8988T (cell line): ENCODE data around the gene HIPK2.
"Not testable (repeated sequence)": the region's sequence is repeated elsewhere in the genome, so short reads cannot be mapped to it uniquely, and the experiment has no call there.

ENCODE experiments used
- DNase-seq: peaks from one replicate; pipeline ENCODE4 v3.0.0; 2011

The HIPK2 gene

GRCh38 chr7:139692723-139693122 is 85.1 kb downstream of the HIPK2 start:
- no peak for DNase-seq

- DNase-seq: no peak
Observed at GRCh38 chr7:139691253-139691781, 86.5 kb downstream of the HIPK2 start.

- DNase-seq: no peak
Observed at GRCh38 chr7:139687980-139688632, 89.7 kb downstream of the HIPK2 start.

- no peak for DNase-seq
Observed at GRCh38 chr7:139687211-139687954, 90.4 kb downstream of the HIPK2 start.

GRCh38 chr7:139683137-139683921 is 94.5 kb downstream of the HIPK2 start:
- DNase-seq: no peak

GRCh38 chr7:139682136-139683013 is 95.4 kb downstream of the HIPK2 start:
- DNase-seq: no peak

GRCh38 chr7:139681812-139682135 is 96.0 kb downstream of the HIPK2 start:
- DNase-seq: no peak

- no peak for DNase-seq
Observed at GRCh38 chr7:139681463-139681755, 96.4 kb downstream of the HIPK2 start.

GRCh38 chr7:139680676-139681462 is 96.9 kb downstream of the HIPK2 start:
- peak; percentile 66 for DNase-seq

GRCh38 chr7:139679731-139680594 is 97.8 kb downstream of the HIPK2 start:
- no peak for DNase-seq

- DNase-seq: no peak
Observed at GRCh38 chr7:139676390-139676789, 101.4 kb downstream of the HIPK2 start.

GRCh38 chr7:139675127-139676125 is 102.4 kb downstream of the HIPK2 start:
- DNase-seq: no peak

GRCh38 chr7:139674752-139675126 is 103.1 kb downstream of the HIPK2 start:
- no peak for DNase-seq

- DNase-seq: no peak
Observed at GRCh38 chr7:139674341-139674740, 103.5 kb downstream of the HIPK2 start.

- DNase-seq: no peak
Observed at GRCh38 chr7:139673762-139674161, 104.0 kb downstream of the HIPK2 start.

- DNase-seq: no peak
Observed at GRCh38 chr7:139673230-139673629, 104.6 kb downstream of the HIPK2 start.

- DNase-seq: no peak
Observed at GRCh38 chr7:139671967-139672366, 105.8 kb downstream of the HIPK2 start.

- not testable (repeated sequence) for DNase-seq
Observed at GRCh38 chr7:139670662-139671061, 107.1 kb downstream of the HIPK2 start.
